Liver (tissue), 3 donors: Measurements from ENCODE around the gene DGCR8.

Source experiments
- CTCF ChIP-seq: fragments of 150-350 bp; IDR thresholded peaks from 2 replicates; pipeline ENCODE4 v1.5.1; 2017; ENCODE audit warnings: improper control_type of control experiment, low read depth, low read length; ENCODE audit not compliant: missing input control
- JUND ChIP-seq, 2 donors: IDR thresholded peaks; 2 replicates each; pipeline ENCODE4 v1.6.1; 2016; ENCODE audit warnings: antibody characterized with exemption in 2 of 2
- MAX ChIP-seq: IDR thresholded peaks from 2 replicates; pipeline ENCODE4 v1.6.1; 2016; ENCODE audit warnings: antibody characterized with exemption
- REST ChIP-seq: IDR thresholded peaks from 2 replicates; pipeline ENCODE4 v1.6.1; 2016; ENCODE audit warnings: antibody characterized with exemption, mild to moderate bottlenecking
- SP1 ChIP-seq: IDR thresholded peaks from 2 replicates; pipeline ENCODE4 v1.6.1; 2018; ENCODE audit warnings: antibody characterized with exemption, mild to moderate bottlenecking
- TAF1 ChIP-seq: conservative IDR thresholded peaks from 2 replicates; pipeline ENCODE4 v1.6.1; 2016; ENCODE audit warnings: antibody characterized with exemption, mild to moderate bottlenecking
- YY1 ChIP-seq: IDR thresholded peaks from 2 replicates; pipeline ENCODE4 v1.6.1; 2016; ENCODE audit warnings: antibody characterized with exemption, mild to moderate bottlenecking
- TF ChIP-seq, protein P1 (sequence below): IDR thresholded peaks from 2 replicates; pipeline ENCODE4 v1.6.1; 2016; ENCODE audit warnings: antibody characterized with exemption
- TF ChIP-seq, protein P2 (sequence below): IDR thresholded peaks from 2 replicates; pipeline ENCODE4 v1.6.1; 2016; ENCODE audit warnings: antibody characterized with exemption
- donor health status: healthy.
- donor health status: healthy.

DNA sequence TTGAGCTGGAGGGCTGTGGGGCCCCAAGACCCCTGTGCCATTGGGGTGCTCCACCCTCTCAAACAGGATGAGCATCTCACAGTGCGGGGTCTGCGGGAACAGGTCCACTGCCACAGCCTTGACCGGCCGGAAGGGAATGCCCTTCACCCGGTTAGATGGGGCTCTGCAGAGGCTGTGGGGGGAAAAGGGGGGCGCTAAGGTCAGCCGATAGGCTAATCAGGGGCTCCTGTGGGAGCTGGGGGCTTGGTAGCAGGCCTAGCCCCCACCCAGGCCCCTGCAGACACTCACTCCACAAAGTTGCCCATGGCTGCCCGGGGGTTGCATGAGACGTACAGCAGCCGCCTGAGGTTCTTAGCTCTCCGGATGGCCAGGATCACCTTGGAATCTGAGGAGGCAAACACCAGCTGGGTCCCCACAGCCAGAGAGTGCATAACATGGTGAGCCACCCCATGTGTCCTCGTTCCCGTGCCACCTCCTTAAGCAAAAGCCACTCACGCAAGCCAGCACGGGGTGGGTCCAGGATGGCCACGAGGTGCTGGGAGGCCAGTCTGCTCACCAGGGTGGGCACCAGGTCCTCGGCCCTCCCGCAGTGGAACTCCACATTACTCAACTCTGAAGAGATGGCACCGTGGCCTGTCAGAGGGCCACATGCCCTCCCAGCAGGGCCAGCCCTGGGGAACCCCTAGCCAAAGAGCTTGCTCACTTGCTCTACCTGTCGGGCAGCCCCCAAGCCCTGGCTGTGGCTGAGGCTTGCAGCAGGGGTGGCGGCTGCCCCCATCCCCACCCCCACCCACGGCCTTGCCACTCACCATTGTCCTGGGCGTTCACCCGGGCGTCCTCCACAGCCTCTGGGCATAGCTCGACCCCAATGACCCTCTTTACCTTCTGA lies 32.8 kb downstream of the DGCR8 start:
- TF ChIP-seq CTCF (no peak), SP1 (no peak), YY1 (no peak), REST (no peak), JUND (IDR thresholded peaks at IDR 0.05) (no peak), TAF1 (no peak), MAX (no peak)
- TF ChIP-seq, protein P1, sequence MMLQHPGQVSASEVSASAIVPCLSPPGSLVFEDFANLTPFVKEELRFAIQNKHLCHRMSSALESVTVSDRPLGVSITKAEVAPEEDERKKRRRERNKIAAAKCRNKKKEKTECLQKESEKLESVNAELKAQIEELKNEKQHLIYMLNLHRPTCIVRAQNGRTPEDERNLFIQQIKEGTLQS, result no peak
- TF ChIP-seq, protein P2, sequence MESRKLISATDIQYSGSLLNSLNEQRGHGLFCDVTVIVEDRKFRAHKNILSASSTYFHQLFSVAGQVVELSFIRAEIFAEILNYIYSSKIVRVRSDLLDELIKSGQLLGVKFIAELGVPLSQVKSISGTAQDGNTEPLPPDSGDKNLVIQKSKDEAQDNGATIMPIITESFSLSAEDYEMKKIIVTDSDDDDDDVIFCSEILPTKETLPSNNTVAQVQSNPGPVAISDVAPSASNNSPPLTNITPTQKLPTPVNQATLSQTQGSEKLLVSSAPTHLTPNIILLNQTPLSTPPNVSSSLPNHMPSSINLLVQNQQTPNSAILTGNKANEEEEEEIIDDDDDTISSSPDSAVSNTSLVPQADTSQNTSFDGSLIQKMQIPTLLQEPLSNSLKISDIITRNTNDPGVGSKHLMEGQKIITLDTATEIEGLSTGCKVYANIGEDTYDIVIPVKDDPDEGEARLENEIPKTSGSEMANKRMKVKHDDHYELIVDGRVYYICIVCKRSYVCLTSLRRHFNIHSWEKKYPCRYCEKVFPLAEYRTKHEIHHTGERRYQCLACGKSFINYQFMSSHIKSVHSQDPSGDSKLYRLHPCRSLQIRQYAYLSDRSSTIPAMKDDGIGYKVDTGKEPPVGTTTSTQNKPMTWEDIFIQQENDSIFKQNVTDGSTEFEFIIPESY, result no peak
